GM10248 (cell line): ENCODE results near the gene PSMA3.

ENCODE experiments used
- CTCF ChIA-PET: fragments of 300-600 bp; sonication (Branson Sonifier 250); formaldehyde crosslinking; extraction: SDS; loops from one replicate; lab custom pipeline; 2021; ENCODE audit warnings: antibody characterized with exemption; lab: Yijun Ruan, JAX
- POLR2A ChIA-PET: fragments of 350-650 bp; sonication (Branson Sonifier 250); formaldehyde crosslinking; extraction: SDS; loops from one replicate; lab custom pipeline; 2020; ENCODE audit warnings: antibody characterized with exemption; lab: Yijun Ruan, JAX
- DNase-seq: peaks from one replicate; pipeline ENCODE4 v3.0.0; 2012; ENCODE audit errors: extremely low spot score
- TF ChIP-seq, protein P1 (sequence below): IDR thresholded peaks from 2 replicates; pipeline ENCODE4 v1.5.1; 2012; ENCODE audit warnings: mild to moderate bottlenecking, low read depth; ENCODE audit errors: extremely low read depth, missing control alignments, control extremely low read depth

PSMA3 gene

DNA sequence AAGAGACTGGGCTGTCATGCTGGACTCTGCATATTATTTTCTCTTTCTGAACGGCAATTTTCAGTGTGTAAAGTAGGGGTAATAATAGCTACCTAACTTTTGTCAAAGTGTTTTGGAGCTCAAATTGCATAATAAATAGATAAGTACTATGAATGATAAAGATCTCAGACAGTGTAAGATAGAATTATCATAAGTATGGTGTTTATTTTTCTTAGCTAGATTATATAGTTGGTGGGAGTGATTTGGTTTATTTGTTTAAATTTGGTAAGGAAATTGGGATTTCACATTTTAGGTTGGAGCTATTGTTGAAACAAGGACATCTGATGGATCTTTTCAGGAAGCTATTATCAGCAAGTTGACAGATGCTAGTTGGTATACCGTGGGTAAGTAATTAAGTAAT, 61.1 kb downstream of the PSMA3 start:
- no peak for DNase-seq
- ChIA-PET CTCF (interaction anchor here (1.3 kb wide), 1 partner anchor 21 kb away, joined by 6 read pairs; no protein-coding TSS in a partner anchor), POLR2A (no interaction called here)
- TF ChIP-seq, protein P1, sequence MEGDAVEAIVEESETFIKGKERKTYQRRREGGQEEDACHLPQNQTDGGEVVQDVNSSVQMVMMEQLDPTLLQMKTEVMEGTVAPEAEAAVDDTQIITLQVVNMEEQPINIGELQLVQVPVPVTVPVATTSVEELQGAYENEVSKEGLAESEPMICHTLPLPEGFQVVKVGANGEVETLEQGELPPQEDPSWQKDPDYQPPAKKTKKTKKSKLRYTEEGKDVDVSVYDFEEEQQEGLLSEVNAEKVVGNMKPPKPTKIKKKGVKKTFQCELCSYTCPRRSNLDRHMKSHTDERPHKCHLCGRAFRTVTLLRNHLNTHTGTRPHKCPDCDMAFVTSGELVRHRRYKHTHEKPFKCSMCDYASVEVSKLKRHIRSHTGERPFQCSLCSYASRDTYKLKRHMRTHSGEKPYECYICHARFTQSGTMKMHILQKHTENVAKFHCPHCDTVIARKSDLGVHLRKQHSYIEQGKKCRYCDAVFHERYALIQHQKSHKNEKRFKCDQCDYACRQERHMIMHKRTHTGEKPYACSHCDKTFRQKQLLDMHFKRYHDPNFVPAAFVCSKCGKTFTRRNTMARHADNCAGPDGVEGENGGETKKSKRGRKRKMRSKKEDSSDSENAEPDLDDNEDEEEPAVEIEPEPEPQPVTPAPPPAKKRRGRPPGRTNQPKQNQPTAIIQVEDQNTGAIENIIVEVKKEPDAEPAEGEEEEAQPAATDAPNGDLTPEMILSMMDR = no peak

DNA sequence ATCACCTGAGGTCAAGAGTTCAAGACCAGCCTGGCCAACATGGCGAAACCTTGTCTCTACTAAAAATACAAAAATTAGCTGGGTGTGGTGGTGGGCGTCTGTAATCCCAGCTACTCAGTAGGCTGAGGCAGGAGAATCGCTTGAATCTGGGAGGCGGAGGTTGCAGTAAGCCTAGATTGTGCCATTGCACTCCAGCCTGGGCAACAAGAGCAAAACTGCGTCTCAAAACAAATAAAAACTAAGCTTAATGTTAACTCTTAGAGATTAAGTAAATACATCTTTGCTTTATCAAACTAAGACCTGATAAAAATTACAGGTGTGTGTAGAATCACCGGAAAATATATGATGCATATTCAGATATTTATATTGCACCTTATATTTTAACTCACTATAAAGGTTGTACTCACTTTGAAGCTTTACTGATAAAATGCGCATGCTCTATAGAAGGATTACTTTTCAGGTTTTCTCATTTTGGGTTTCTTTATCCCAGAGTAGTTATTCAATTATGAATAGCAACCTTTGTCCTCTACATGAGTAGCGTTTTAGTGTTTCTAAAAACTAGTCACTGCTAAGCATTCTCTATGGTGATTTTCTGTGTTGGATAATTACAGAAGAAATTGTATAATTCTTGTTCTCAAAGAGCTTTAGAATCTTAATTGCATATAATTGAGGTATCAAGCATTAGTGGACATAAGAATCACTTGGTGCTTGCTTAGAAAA, 63.1 kb downstream of the PSMA3 start:
- CTCF ChIA-PET = interaction anchor here (0.6 to 1.6 kb wide), 4 partner anchors 10 to 44 kb away, joined by 3 to 4 read pairs (median 4); partner anchors contain the start of gene ARID4A
- POLR2A ChIA-PET = interaction anchor here (0.6 to 0.9 kb wide), 2 partner anchors 10 to 30 kb away, joined by 7 to 8 read pairs; partner anchors contain the start of gene ARID4A
- TF ChIP-seq, protein P1 = no peak
- no peak for DNase-seq

DNA sequence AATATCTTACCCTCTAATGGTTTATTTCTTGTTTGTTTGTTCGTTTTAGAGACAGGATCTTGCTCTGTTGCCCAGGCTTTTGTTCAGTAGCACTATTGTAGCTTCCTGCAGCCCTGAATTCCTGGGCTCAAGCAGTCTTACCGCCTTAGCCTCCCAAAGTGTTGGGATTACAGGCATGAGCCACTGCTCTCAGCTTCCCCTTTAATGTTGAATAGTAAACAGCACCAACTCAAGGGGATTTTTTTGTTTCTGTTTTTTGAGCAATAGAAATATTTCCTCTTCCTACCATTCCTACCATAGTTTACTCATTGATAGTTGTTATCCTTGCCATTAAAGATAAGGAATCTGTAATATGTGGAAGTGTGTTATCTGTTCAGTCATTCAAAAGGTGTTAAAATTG, 64.4 kb downstream of the PSMA3 start:
- ChIA-PET POLR2A (no interaction called here), CTCF (interaction anchor here (1.6 kb wide), 1 partner anchor 11 kb away, joined by 4 read pairs; the partner anchor contains the start of gene ARID4A)
- TF ChIP-seq, protein P1 = no peak
- DNase-seq = no peak

DNA sequence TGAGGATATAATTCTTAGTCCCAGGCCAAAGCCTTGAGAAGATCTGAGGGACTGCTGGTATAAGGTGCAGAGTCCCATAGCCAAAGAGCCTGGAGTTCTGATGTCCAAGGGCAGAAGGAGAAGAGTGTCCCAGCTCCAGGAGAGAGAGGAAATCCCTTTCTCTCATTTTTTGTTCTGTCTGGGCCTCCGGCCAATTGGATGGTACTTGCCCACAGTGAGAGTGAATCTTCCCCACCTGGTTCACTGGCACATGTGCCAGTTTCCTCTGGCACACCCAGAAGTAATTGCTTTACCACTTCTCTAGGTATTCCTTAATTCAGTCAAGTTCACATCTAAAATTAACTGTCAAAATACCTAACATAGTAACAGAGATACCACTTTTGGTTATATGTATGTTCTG, 69.1 kb downstream of the PSMA3 start:
- no peak for DNase-seq
- TF ChIP-seq, protein P1 = no peak
- ChIA-PET POLR2A (interaction anchor here (0.6 to 1.4 kb wide), 2 partner anchors 9 to 16 kb away, joined by 7 to 8 read pairs; partner anchors contain the start of gene ARID4A), CTCF (interaction anchor here (1.2 to 2.0 kb wide), 4 partner anchors 9 to 24 kb away, joined by 4 to 8 read pairs (median 6); no protein-coding TSS in a partner anchor)

DNA sequence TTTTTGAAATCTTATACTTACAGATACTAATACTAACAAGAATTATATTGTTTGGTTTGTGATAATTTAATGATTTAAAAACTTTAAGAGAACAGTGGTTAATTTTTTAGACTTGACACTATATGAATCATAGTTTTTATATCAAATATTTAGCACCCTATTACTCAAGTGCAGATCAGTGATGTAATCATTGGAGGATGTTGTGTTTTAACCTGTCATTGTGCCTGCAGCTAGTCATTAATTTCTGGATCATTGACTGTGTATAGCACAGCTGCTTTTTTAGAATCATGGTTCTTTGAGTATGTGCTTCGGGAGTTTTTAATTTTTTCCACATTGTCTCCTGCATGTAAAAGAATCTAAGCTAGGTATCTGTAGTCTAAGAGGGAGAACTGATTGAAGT, 71.0 kb downstream of the PSMA3 start:
- CTCF ChIA-PET = interaction anchor here (1.5 kb wide), 1 partner anchor 12 kb away, joined by 3 read pairs; no protein-coding TSS in a partner anchor
- no peak for DNase-seq
- POLR2A ChIA-PET = interaction anchor here (0.5 to 1.6 kb wide), 2 partner anchors 17 to 86 kb away, joined by 3 to 6 read pairs; partner anchors contain the start of gene ARID4A
- TF ChIP-seq, protein P1 = no peak
